Measurements from ENCODE around the gene CATSPER1. TPM values are rescaled to one million over a fixed set of nuclear protein-coding genes. Genes with fewer than 3 reads are reported as not detected.
A peak's percentile ranks its signal among the peaks of the same experiment; 100 is the strongest.

CATSPER1 gene
- total and polyA plus RNA-seq, 2 donors (not counting 3 experiments of a cell fraction or from before 2014, with no cell fraction given), result 0.68 to 1.0 TPM

DNA sequence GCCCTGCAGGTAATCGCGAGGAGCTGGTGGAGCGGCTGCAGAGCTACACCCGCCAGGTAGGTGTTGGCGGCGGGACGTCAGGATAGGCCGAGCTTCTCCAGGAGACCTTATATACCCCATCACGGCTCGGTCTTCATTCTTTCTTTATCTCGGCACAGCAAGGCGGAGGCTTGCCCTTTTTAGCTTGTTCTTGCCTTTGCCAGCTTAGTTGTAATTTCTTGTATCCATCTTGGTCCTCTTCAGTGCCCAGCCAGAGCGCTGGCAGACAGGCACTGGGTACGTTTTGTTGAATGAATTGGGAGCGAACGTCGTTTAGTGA lies 26.3 kb upstream of the CATSPER1 start:
- dilution Hi-C loops (cut with MboI; ENCODE audit: extremely low pct_ligation_motif_present, low sequenced_read_pairs) (no loop called here), intact Hi-C loops (cut with micrococcal nuclease) (loop anchor here (1.0 to 5.0 kb wide), 4 partner anchors 16 to 192 kb away; partner anchors contain the start of genes BANF1, C11orf68, DRAP1 and EIF1AD)
- Histone ChIP-seq H3K4me3 (replicated peaks in 1 of 3; ENCODE audit: insufficient read depth in 1 of 3, low read depth in 1 of 3, low read length in 3 of 3) (peak overlapping the region; percentile 67 to 93 (median 80)), H3K9me1 (replicated peaks; ENCODE audit: control insufficient read depth, extremely low read depth, insufficient read depth, low read length) (no peaks in the 10 kb centered on the region), H3K79me2 (ENCODE audit: control insufficient read depth, insufficient read depth, low read length) (peaks cover 28% of the 10 kb centered on the region), H4K20me1 (replicated peaks; ENCODE audit: control insufficient read depth, extremely low read depth, insufficient read depth, low read length) (no peaks in the 10 kb centered on the region), H3K4me2 (ENCODE audit: insufficient read depth, low read length) (peak overlapping the region; percentile 89), H3K36me3 (ENCODE audit: control insufficient read depth in 2 of 2, extremely low read depth in 1 of 2, insufficient read depth in 2 of 2, low read length in 2 of 2) (peaks cover 18 to 22% of the 10 kb centered on the region in 2 experiments), H2AFZ (ENCODE audit: low read depth, low read length) (peak overlapping the region; percentile 83), H3K27me3 (ENCODE audit: control insufficient read depth in 2 of 2, insufficient read depth in 2 of 2, low read length in 2 of 2) (no peaks in the 10 kb centered on the region), H3K9ac (replicated peaks; ENCODE audit: extremely low read depth, insufficient read depth, low read length) (peak overlapping the region; percentile 88), H3K4me1 (ENCODE audit: control insufficient read depth, extremely low read depth, insufficient read depth, low read length) (peaks cover 14% of the 10 kb centered on the region), H3K27ac (ENCODE audit: insufficient read depth, low read depth, low read length) (peak overlapping the region; percentile 63), H3K9me3 (replicated peaks; ENCODE audit: control insufficient read depth, insufficient read depth, low read length) (no peaks in the 10 kb centered on the region)
- FAIRE-seq (no peak), DNase-seq (ENCODE audit: low read depth, low spot score) (no peak)
- ChIA-PET POLR2A (interaction anchor here (0.6 to 0.9 kb wide), 2 partner anchors 10 to 138 kb away, joined by 3 to 4 read pairs; no protein-coding TSS in a partner anchor), CTCF (interaction anchor here (1.1 to 4.0 kb wide), 3 partner anchors 16 to 282 kb away, joined by 3 to 16 read pairs (median 3); no protein-coding TSS in a partner anchor)
- TF ChIP-seq MYC (IDR thresholded peaks at IDR 0.05; ENCODE audit: low read depth, low read length), result no peak
- no peak for TF ChIP-seq JUN (IDR thresholded peaks at IDR 0.05; ENCODE audit: borderline replicate concordance, insufficient read depth, insufficient read length, low read depth)
- TF ChIP-seq, protein P1, sequence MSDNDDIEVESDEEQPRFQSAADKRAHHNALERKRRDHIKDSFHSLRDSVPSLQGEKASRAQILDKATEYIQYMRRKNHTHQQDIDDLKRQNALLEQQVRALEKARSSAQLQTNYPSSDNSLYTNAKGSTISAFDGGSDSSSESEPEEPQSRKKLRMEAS (IDR thresholded peaks at IDR 0.05; ENCODE audit: insufficient read depth, insufficient read length), result no peak
- TF ChIP-seq GATA2 (IDR thresholded peaks at IDR 0.05; ENCODE audit: insufficient read depth, insufficient read length, low read depth, low read length), result no peak
- TF ChIP-seq POLR2AphosphoS5 (IDR thresholded peaks at IDR 0.05; ENCODE audit: insufficient read depth, low read depth, low read length), result no peak
- TF ChIP-seq, protein P2, sequence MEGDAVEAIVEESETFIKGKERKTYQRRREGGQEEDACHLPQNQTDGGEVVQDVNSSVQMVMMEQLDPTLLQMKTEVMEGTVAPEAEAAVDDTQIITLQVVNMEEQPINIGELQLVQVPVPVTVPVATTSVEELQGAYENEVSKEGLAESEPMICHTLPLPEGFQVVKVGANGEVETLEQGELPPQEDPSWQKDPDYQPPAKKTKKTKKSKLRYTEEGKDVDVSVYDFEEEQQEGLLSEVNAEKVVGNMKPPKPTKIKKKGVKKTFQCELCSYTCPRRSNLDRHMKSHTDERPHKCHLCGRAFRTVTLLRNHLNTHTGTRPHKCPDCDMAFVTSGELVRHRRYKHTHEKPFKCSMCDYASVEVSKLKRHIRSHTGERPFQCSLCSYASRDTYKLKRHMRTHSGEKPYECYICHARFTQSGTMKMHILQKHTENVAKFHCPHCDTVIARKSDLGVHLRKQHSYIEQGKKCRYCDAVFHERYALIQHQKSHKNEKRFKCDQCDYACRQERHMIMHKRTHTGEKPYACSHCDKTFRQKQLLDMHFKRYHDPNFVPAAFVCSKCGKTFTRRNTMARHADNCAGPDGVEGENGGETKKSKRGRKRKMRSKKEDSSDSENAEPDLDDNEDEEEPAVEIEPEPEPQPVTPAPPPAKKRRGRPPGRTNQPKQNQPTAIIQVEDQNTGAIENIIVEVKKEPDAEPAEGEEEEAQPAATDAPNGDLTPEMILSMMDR (IDR thresholded peaks at IDR 0.05; ENCODE audit: extremely low read depth in 1 of 2, insufficient read depth in 1 of 2, low read depth in 1 of 2, low read length in 2 of 2), result no peak
- TF ChIP-seq POLR2A (IDR thresholded peaks at IDR 0.05; ENCODE audit: low read depth, low read length), result no peak
- TF ChIP-seq EZH2 (IDR thresholded peaks at IDR 0.05; ENCODE audit: borderline replicate concordance, low read depth, low read length, severe bottlenecking), result no peak
- TF ChIP-seq FOS (IDR thresholded peaks at IDR 0.05; ENCODE audit: borderline replicate concordance, insufficient read depth, low read length), result no peak
- TSS peak; percentile 66 for BruUV-seq (replicated peaks)

Measured in endothelial cell of umbilical vein (primary cell).